Breast epithelium (tissue), 4 donors: Measurements from ENCODE around the gene LRRC45. TPM values are rescaled to one million over a fixed set of nuclear protein-coding genes. Genes with fewer than 3 reads are reported as not detected.

Source experiments
- DNase-seq, 2 donors: peaks; one replicate each; pipeline ENCODE4 v3.0.0-alpha.2; 2019; ENCODE audit warnings: low spot score in 2 of 2
- H3K27ac ChIP-seq, 2 donors: fragments of 200-600 bp; sonication (generic) in 1 of 2; one replicate each; pipeline ENCODE4 v1.5.1; 2016 to 2019; ENCODE audit warnings: mild to moderate bottlenecking in 1 of 2
- H3K27me3 ChIP-seq, 2 donors: fragments of 200-600 bp; sonication (generic) in 1 of 2; one replicate each; pipeline versions ENCODE4 v1.5.1 to v1.6.0; 2017 to 2019; ENCODE audit warnings: control low read depth in 1 of 2, mild to moderate bottlenecking in 1 of 2
- H3K36me3 ChIP-seq: fragments of 200-600 bp; one replicate; pipeline ENCODE4 v1.5.1; 2019
- H3K4me1 ChIP-seq, 2 donors: fragments of 200-600 bp; sonication (generic); one replicate each; pipeline ENCODE4 v1.5.1; 2016 to 2019; ENCODE audit warnings: control low read depth in 1 of 2
- H3K4me3 ChIP-seq, 3 donors: fragments of 200-600 bp; sonication (generic); 1 replicate in 2 of 3; 2 replicates in 1 of 3; pipeline ENCODE4 v1.5.1; 2016 to 2019; ENCODE audit warnings: mild to moderate bottlenecking in 3 of 3, moderate library complexity in 2 of 3
- H3K9me3 ChIP-seq, 2 donors: fragments of 200-600 bp; sonication (generic) in 1 of 2; one replicate each; pipeline ENCODE4 v1.5.1; 2016 to 2019; ENCODE audit warnings: control low read depth in 1 of 2
- CTCF ChIP-seq, 3 donors: fragments of 450-650 bp; IDR thresholded peaks; one replicate each; pipeline ENCODE4 v1.5.1; 2016 to 2017; ENCODE audit warnings: antibody characterized with exemption in 3 of 3, mild to moderate bottlenecking in 3 of 3, moderate library complexity in 3 of 3
- POLR2A ChIP-seq: fragments of 450-650 bp; IDR thresholded peaks from one replicate; pipeline ENCODE4 v1.6.1; 2016; ENCODE audit warnings: antibody characterized with exemption, mild to moderate bottlenecking, moderate library complexity
- POLR2AphosphoS5 ChIP-seq, 3 donors: sonication (generic); formaldehyde crosslinking; IDR thresholded peaks; one replicate each; pipeline ENCODE4 v1.6.1; 2017; ENCODE audit warnings: antibody characterized with exemption in 3 of 3
- intact Hi-C: fragments of 100-400 bp; cut with DNase I; formaldehyde crosslinking; loops from one replicate; pipeline ENCODE4 v1.15.1; 2023; ENCODE audit warnings: low total_unique reads
- total RNA-seq, 3 donors: library from RNA; depleted of rRNA; stranded (reverse); fragments of >200 nt; gene quantifications; one replicate each; pipeline ENCODE4 v1.1.0, GENCODE V29; 2016

LRRC45 gene
- total RNA-seq, 3 donors from 2014 or later: 8.0 to 18.7 (median 14.7) TPM

- H3K36me3 ChIP-seq: peaks cover 5% of the 10 kb centered on the region
- intact Hi-C loops: no loop called here
Observed at GRCh38 chr17:81984773-81985410, 38.2 kb upstream of the LRRC45 start.

GRCh38 chr17:81986606-81987005 lies 36.5 kb upstream of the LRRC45 start:
- no peak for DNase-seq
- intact Hi-C loops: no loop called here
- Histone ChIP-seq H3K4me3 (no peak overlapping the region), H3K9me3 (no peaks in the 10 kb centered on the region), H3K36me3 (peaks cover 5% of the 10 kb centered on the region), H3K27me3 (no peaks in the 10 kb centered on the region), H3K4me1 (peaks cover 0 to 3% of the 10 kb centered on the region in 2 donors), H3K27ac (no peak overlapping the region)
- TF ChIP-seq CTCF (IDR thresholded peaks at IDR 0.05) (no peak), POLR2AphosphoS5 (IDR thresholded peaks at IDR 0.05) (no peak), POLR2A (no peak)

More at GRCh38 chr17:81984773-81985410, 38.2 kb upstream of the LRRC45 start:
- no peaks in the 10 kb centered on the region for H3K9me3 ChIP-seq
- DNase-seq: no peak
- no peak overlapping the region for H3K4me3 ChIP-seq
- H3K27ac ChIP-seq: no peak overlapping the region
- no peaks in the 10 kb centered on the region for H3K27me3 ChIP-seq
- no peaks in the 10 kb centered on the region for H3K4me1 ChIP-seq
- TF ChIP-seq POLR2A: no peak
- no peak for TF ChIP-seq POLR2AphosphoS5 (IDR thresholded peaks at IDR 0.05)
- no peak for TF ChIP-seq CTCF (IDR thresholded peaks at IDR 0.05)

GRCh38 chr17:81987161-81987770 lies 35.8 kb upstream of the LRRC45 start:
- TF ChIP-seq POLR2A (no peak), POLR2AphosphoS5 (IDR thresholded peaks at IDR 0.05) (no peak), CTCF (IDR thresholded peaks at IDR 0.05) (no peak)
- Histone ChIP-seq H3K27ac (no peak overlapping the region), H3K9me3 (no peaks in the 10 kb centered on the region), H3K4me1 (peaks cover 0 to 9% of the 10 kb centered on the region in 2 donors), H3K36me3 (peaks cover 5% of the 10 kb centered on the region), H3K27me3 (no peaks in the 10 kb centered on the region), H3K4me3 (no peak overlapping the region)
- no peak for DNase-seq
- intact Hi-C loops: no loop called here

GRCh38 chr17:81990836-81991683 lies 32.0 kb upstream of the LRRC45 start:
- H3K27ac ChIP-seq: peak overlapping the region; percentile 61 to 77
- TF ChIP-seq POLR2A: no peak
- no peak for TF ChIP-seq CTCF (IDR thresholded peaks at IDR 0.05)
- TF ChIP-seq POLR2AphosphoS5 (IDR thresholded peaks at IDR 0.05): no peak
- H3K4me3 ChIP-seq: peak overlapping the region in 1 of 3 donors; percentile 48
- no peaks in the 10 kb centered on the region for H3K9me3 ChIP-seq
- DNase-seq: no peak
- intact Hi-C loops: no loop called here
- H3K27me3 ChIP-seq: no peaks in the 10 kb centered on the region
- peaks cover 0 to 9% of the 10 kb centered on the region in 2 donors for H3K4me1 ChIP-seq
- H3K36me3 ChIP-seq: no peaks in the 10 kb centered on the region
